Mesothelial cell of epicardium (in vitro differentiated cells): ENCODE data around the gene TRAK2. TPM values are rescaled to one million over a fixed set of nuclear protein-coding genes. Genes with fewer than 3 reads are reported as not detected.
"Not testable (repeated sequence)": the region's sequence is repeated elsewhere in the genome, so short reads cannot be mapped to it uniquely, and the experiment has no call there.

Experiments
- DNase-seq, 2 experiments: peaks; one replicate each; pipeline ENCODE4 v3.0.0; 2021; ENCODE audit warnings: low spot score in 2 of 2; ENCODE audit not compliant: unreplicated experiment in 2 of 2
- H3K27ac Mint-ChIP-seq: 2 replicates; pipeline ENCODE4 v1.8.0; 2021; ENCODE audit warnings: mixed read lengths
- H3K27me3 Mint-ChIP-seq: 2 replicates; pipeline ENCODE4 v1.8.0; 2021; ENCODE audit warnings: low read depth, mixed read lengths
- H3K36me3 Mint-ChIP-seq: 2 replicates; pipeline ENCODE4 v1.8.0; 2021; ENCODE audit warnings: mixed read lengths
- H3K4me1 Mint-ChIP-seq: 2 replicates; pipeline ENCODE4 v1.8.0; 2021; ENCODE audit warnings: mixed read lengths
- H3K4me3 Mint-ChIP-seq: 2 replicates; pipeline ENCODE4 v1.8.0; 2021; ENCODE audit warnings: mild to moderate bottlenecking, moderate library complexity, mixed read lengths
- H3K9me3 Mint-ChIP-seq: 2 replicates; pipeline ENCODE4 v1.8.0; 2021; ENCODE audit warnings: mixed read lengths
- total RNA-seq: library from RNA; stranded (reverse); gene quantifications from 3 replicates; pipeline ENCODE4 v1.2.1, GENCODE V29; 2021
- TF ChIP-seq, protein P1 (sequence below): fragments of 200-600 bp; sonication (generic); IDR thresholded peaks from one replicate; pipeline ENCODE4 v1.5.0; 2021; ENCODE audit warnings: antibody characterized with exemption; ENCODE audit not compliant: unreplicated experiment

TRAK2 gene
- total RNA-seq, 1 donor from 2014 or later, result 21.5 TPM

- no peak overlapping the region for H3K27ac Mint-ChIP-seq
- H3K4me1 Mint-ChIP-seq, result no peaks in the 10 kb centered on the region
- TF ChIP-seq, protein P1, sequence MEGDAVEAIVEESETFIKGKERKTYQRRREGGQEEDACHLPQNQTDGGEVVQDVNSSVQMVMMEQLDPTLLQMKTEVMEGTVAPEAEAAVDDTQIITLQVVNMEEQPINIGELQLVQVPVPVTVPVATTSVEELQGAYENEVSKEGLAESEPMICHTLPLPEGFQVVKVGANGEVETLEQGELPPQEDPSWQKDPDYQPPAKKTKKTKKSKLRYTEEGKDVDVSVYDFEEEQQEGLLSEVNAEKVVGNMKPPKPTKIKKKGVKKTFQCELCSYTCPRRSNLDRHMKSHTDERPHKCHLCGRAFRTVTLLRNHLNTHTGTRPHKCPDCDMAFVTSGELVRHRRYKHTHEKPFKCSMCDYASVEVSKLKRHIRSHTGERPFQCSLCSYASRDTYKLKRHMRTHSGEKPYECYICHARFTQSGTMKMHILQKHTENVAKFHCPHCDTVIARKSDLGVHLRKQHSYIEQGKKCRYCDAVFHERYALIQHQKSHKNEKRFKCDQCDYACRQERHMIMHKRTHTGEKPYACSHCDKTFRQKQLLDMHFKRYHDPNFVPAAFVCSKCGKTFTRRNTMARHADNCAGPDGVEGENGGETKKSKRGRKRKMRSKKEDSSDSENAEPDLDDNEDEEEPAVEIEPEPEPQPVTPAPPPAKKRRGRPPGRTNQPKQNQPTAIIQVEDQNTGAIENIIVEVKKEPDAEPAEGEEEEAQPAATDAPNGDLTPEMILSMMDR, result no peak
- peaks cover 60% of the 10 kb centered on the region for H3K9me3 Mint-ChIP-seq
- no peak overlapping the region for H3K4me3 Mint-ChIP-seq
- peaks cover 79% of the 10 kb centered on the region for H3K36me3 Mint-ChIP-seq
- DNase-seq, result no peak
- H3K27me3 Mint-ChIP-seq, result no peaks in the 10 kb centered on the region
Measured at GRCh38 chr2:201369775-201370174, 81.5 kb downstream of the TRAK2 start.

- not testable (repeated sequence) for H3K27ac Mint-ChIP-seq, H3K4me3 Mint-ChIP-seq, H3K4me1 Mint-ChIP-seq, DNase-seq, H3K27me3 Mint-ChIP-seq
- Mint-ChIP-seq H3K36me3 (peaks cover 77% of the 10 kb centered on the region), H3K9me3 (peaks cover 62% of the 10 kb centered on the region)
Measured at GRCh38 chr2:201369318-201369717, 81.9 kb downstream of the TRAK2 start.

DNA sequence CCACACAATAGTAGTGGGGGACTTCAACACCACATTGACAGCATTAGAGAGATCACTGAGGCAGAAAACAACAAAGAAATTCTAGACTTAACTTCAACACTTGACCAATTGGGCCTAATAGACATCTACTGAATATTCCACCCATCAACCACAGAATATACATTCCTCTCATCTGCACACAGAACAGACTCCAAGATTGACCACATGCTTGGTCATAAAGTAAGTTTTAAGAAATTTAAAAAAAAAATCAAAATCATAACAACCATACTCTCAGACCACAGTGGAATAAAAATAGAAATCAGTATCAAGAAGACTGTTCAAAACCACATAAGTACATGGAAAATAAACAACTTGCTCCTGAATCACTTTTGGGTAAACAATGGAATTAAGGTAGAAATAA, 85.1 kb downstream of the TRAK2 start:
- no peak for DNase-seq
- Mint-ChIP-seq H3K9me3 (peaks cover 62% of the 10 kb centered on the region), H3K27ac (no peak overlapping the region), H3K4me3 (no peak overlapping the region), H3K4me1 (no peaks in the 10 kb centered on the region), H3K27me3 (no peaks in the 10 kb centered on the region), H3K36me3 (peaks cover 71% of the 10 kb centered on the region)
- TF ChIP-seq, protein P1, result no peak

GRCh38 chr2:201363857-201364560, 87.2 kb downstream of the TRAK2 start:
- DNase-seq, result no peak

GRCh38 chr2:201362396-201362795, 88.9 kb downstream of the TRAK2 start:
- no peak for DNase-seq
- Mint-ChIP-seq H3K9me3 (peaks cover 36% of the 10 kb centered on the region), H3K27ac (no peak overlapping the region), H3K27me3 (no peaks in the 10 kb centered on the region), H3K36me3 (peaks cover 49% of the 10 kb centered on the region), H3K4me3 (no peak overlapping the region), H3K4me1 (peaks cover 2% of the 10 kb centered on the region)
- TF ChIP-seq, protein P1, result no peak

More at GRCh38 chr2:201363857-201364560, 87.2 kb downstream of the TRAK2 start:
- peaks cover 51% of the 10 kb centered on the region for H3K9me3 Mint-ChIP-seq
- peaks cover 59% of the 10 kb centered on the region for H3K36me3 Mint-ChIP-seq
- H3K4me1 Mint-ChIP-seq, result no peaks in the 10 kb centered on the region
- TF ChIP-seq, protein P1, result peak; percentile 30
- no peaks in the 10 kb centered on the region for H3K27me3 Mint-ChIP-seq
- no peak overlapping the region for H3K4me3 Mint-ChIP-seq
- H3K27ac Mint-ChIP-seq, result no peak overlapping the region

DNA sequence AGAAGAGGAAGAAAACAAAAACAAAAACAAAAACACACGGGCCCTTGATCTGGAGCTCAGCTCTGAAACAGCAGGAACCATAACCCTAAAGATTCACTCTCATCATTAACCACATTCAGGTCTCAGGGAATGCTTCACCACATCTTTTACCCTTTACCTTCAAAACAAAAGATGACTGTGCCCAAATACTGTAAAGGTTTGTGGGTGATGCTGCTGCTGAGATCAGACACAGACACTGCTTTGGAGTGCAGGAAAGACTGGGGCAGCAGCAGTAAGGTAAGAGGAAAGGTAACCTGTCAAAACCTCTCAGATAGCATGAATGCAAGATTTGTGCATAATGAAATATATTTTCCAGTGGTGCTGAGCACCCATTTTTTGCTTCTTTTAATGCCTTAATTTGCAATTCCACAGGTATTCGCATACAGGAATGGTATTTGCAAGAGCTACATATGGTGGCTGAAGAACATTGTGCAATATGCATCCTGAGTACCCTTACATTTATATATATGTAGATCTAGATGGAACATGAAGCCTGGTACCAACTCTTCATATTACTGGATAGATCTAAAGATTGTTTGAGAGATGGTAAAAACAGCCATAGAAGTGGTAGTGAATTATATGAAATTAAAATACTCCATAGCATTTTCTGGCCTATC, 90.1 kb downstream of the TRAK2 start:
- Mint-ChIP-seq H3K9me3 (peaks cover 26% of the 10 kb centered on the region), H3K27ac (no peak overlapping the region)
- TF ChIP-seq, protein P1, result no peak

More for the DNA sequence above, 90.1 kb downstream of the TRAK2 start:
- no peaks in the 10 kb centered on the region for H3K27me3 Mint-ChIP-seq
- no peak for DNase-seq
- H3K4me1 Mint-ChIP-seq, result peaks cover 5% of the 10 kb centered on the region
- H3K4me3 Mint-ChIP-seq, result no peak overlapping the region
- peaks cover 39% of the 10 kb centered on the region for H3K36me3 Mint-ChIP-seq
